K562 (cell line): ENCODE measurements around the gene MRPL16. TPM values are rescaled to one million over a fixed set of nuclear protein-coding genes. Genes with fewer than 3 reads are reported as not detected.

Source experiments
- ATAC-seq: fragments of 200-7000 bp; cut with Tn5 transposase; 3 replicates; pipeline ENCODE4 v1.9.1; 2020; ENCODE audit warnings: moderate library complexity
- BruUV-seq: library from RNA; stranded (reverse); fragments of 400-500 nt; replicated peaks from 2 replicates; lab custom pipeline; 2021; lab: Mats Ljungman, UMichigan
- CTCF ChIA-PET: fragments of 300-600 bp; formaldehyde crosslinking; extraction: SDS; loops from one replicate; lab custom pipeline; 2021; ENCODE audit warnings: low intra/inter-chr PET ratio; lab: Yijun Ruan, JAX
- POLR2A ChIA-PET: fragments of 300-600, 350-650 bp; sonication (Branson Sonifier 250); formaldehyde crosslinking; extraction: SDS; loops from one replicate; lab custom pipeline; 2021; ENCODE audit warnings: antibody characterized with exemption, inconsistent platforms; lab: Yijun Ruan, JAX
- DNase-seq, 4 experiments: peaks; one replicate each; pipeline versions ENCODE4 v3.0.0 to v3.0.0-alpha.2; 2011 to 2018; ENCODE audit warnings: low spot score in 3 of 4, mixed read lengths in 3 of 4; ENCODE audit errors: extremely low read depth in 1 of 4
- FAIRE-seq: peaks from 2 replicates; lab custom pipeline; 2011; peaks lifted over from hg19 to GRCh38; lab: Jason Lieb, UNC
- H2AFZ ChIP-seq: 2 replicates; pipeline ENCODE4 v1.6.0; 2011; ENCODE audit warnings: low read depth, low read length, control low read depth, inconsistent platforms
- H3K27ac ChIP-seq: fragments of 200-600 bp; 3 replicates; pipeline ENCODE4 v1.8.0; 2011; ENCODE audit warnings: low read depth, mild to moderate bottlenecking, control low read depth, inconsistent platforms, low read length, moderate library complexity, mixed read lengths; ENCODE audit errors: extremely low read depth
- H3K27me3 ChIP-seq, 2 experiments: fragments of 300-600 bp in 1 of 2; 2 replicates in 1 of 2; 3 replicates in 1 of 2; pipeline versions ENCODE4 v1.6.0 to v1.8.0; 2011; ENCODE audit warnings: inconsistent platforms in 2 of 2, low read length in 2 of 2, mild to moderate bottlenecking in 1 of 2, mixed read lengths in 1 of 2, moderate library complexity in 1 of 2; ENCODE audit not compliant: control insufficient read depth in 2 of 2, insufficient read depth in 2 of 2
- H3K36me3 ChIP-seq: fragments of 300-600 bp; 3 replicates; pipeline ENCODE4 v1.8.0; 2011; ENCODE audit warnings: mild to moderate bottlenecking, low read length, inconsistent platforms; ENCODE audit not compliant: control insufficient read depth, insufficient read depth
- H3K4me1 ChIP-seq, 2 experiments: fragments of 200-600 bp in 1 of 2; replicated peaks in 1 of 2; 2 replicates in 1 of 2; 3 replicates in 1 of 2; pipeline versions ENCODE4 v1.5.1 to v1.8.0; 2011; ENCODE audit warnings: inconsistent platforms in 2 of 2, low read length in 2 of 2, mild to moderate bottlenecking in 1 of 2, mixed read lengths in 1 of 2, moderate library complexity in 1 of 2; ENCODE audit not compliant: control insufficient read depth in 2 of 2, insufficient read depth in 2 of 2
- H3K4me2 ChIP-seq: 2 replicates; pipeline ENCODE4 v1.6.1; 2011; ENCODE audit warnings: low read length, control low read depth, inconsistent platforms, mixed read lengths; ENCODE audit not compliant: insufficient read depth
- H3K4me3 ChIP-seq: fragments of 200-600 bp; sonication (generic), shearing (Covaris generic); 2 replicates; pipeline ENCODE4 v1.5.1; 2016; ENCODE audit warnings: control low read depth, inconsistent platforms
- H3K79me2 ChIP-seq: fragments of 200-600 bp; 3 replicates; pipeline ENCODE4 v1.8.0; 2011; ENCODE audit warnings: low read length, inconsistent platforms; ENCODE audit not compliant: control insufficient read depth, insufficient read depth
- H3K9ac ChIP-seq, 2 experiments: 2 replicates each; pipeline versions ENCODE4 v1.6.0 to v1.6.1; 2011; ENCODE audit warnings: low read depth in 2 of 2, low read length in 2 of 2, control low read depth in 1 of 2, inconsistent platforms in 1 of 2, mild to moderate bottlenecking in 1 of 2, mixed read lengths in 1 of 2; ENCODE audit not compliant: insufficient read depth in 1 of 2
- H3K9me1 ChIP-seq: one replicate; pipeline ENCODE4 v1.6.0; 2011; ENCODE audit warnings: inconsistent platforms, mild to moderate bottlenecking, low read length, moderate library complexity; ENCODE audit not compliant: control insufficient read depth, insufficient read depth
- H3K9me3 ChIP-seq: replicated peaks from 2 replicates; pipeline ENCODE4 v1.5.1; 2011; ENCODE audit warnings: low read depth, low read length, inconsistent platforms; ENCODE audit not compliant: control insufficient read depth, insufficient read depth
- H4K20me1 ChIP-seq: replicated peaks from 2 replicates; pipeline ENCODE4 v1.6.1; 2011; ENCODE audit warnings: low read length, inconsistent platforms, mixed read lengths; ENCODE audit not compliant: control insufficient read depth, insufficient read depth
- HINFP ChIP-seq: fragments of 450-650 bp; conservative IDR thresholded peaks from 2 replicates; pipeline ENCODE4 v1.6.1; 2016; ENCODE audit warnings: missing genetic modification characterization, low read depth, mild to moderate bottlenecking, control low read depth, missing compliant biosample characterization
- HOMEZ ChIP-seq: fragments of 250-450 bp; sonication (Bioruptor Pico); IDR thresholded peaks from 2 replicates; pipeline ENCODE4 v1.4.0; 2020; ENCODE audit warnings: mild to moderate bottlenecking, moderate library complexity
- IRF2 ChIP-seq: sonication (generic); formaldehyde crosslinking; IDR thresholded peaks from 2 replicates; pipeline ENCODE4 v1.8.1; 2022; ENCODE audit warnings: mild to moderate bottlenecking, missing genetic modification reagents
- NEUROD1 ChIP-seq: fragments of 150-350 bp; IDR thresholded peaks from 2 replicates; pipeline ENCODE4 v1.6.1; 2014; ENCODE audit warnings: borderline replicate concordance, low read length, low read depth; ENCODE audit not compliant: partially characterized antibody
- PHF20 ChIP-seq: fragments of 450-650 bp; IDR thresholded peaks from 2 replicates; pipeline ENCODE4 v1.6.1; 2018; ENCODE audit not compliant: partially characterized antibody
- PTTG1 ChIP-seq: fragments of 450-650 bp; IDR thresholded peaks from 2 replicates; pipeline ENCODE4 v1.6.1; 2016; ENCODE audit warnings: low read depth, mild to moderate bottlenecking, missing genetic modification characterization, missing compliant biosample characterization
- TEAD1 ChIP-seq, 2 experiments: fragments of 450-650 bp in 1 of 2; sonication (generic) in 1 of 2; formaldehyde crosslinking; IDR thresholded peaks; 2 replicates each; pipeline versions ENCODE4 v1.4.0 to v1.8.0; 2020 to 2022; ENCODE audit warnings: mild to moderate bottlenecking in 2 of 2, missing genetic modification reagents in 1 of 2
- WGBS: fragments of 100-300 bp; shearing (Covaris generic); methylation state at CpG from one replicate; pipeline ENCODE4 v1.1.6; 2016; ENCODE audit warnings: low coverage, mixed read lengths; ENCODE audit not compliant: insufficient coverage; ENCODE audit errors: missing lambda C conversion rate; 5-methylcytosine and 5-hydroxymethylcytosine counted together
- in situ Hi-C: fragments of 300-500 bp; cut with MboI; formaldehyde crosslinking; loops from 4 replicates; pipeline ENCODE4 v1.15.0; 2018; ENCODE audit warnings: inconsistent platforms, mixed read lengths
- intact Hi-C: fragments of 100-400 bp; cut with micrococcal nuclease; formaldehyde crosslinking; loops from 2 replicates; pipeline ENCODE4 v1.14.2; 2022
- polyA plus RNA-seq, 8 experiments: library from polyadenylated mRNA; depleted of rRNA in 4 of 8; stranded (reverse) in 5 of 8; unstranded in 3 of 8; fragments of >200 nt; fragmentation: Nextera tagmentation in 2 of 8; fragmentation: Illumina TruSeq in 1 of 8; extraction: Ambion mirVana in 2 of 8; extraction: Trizol in 1 of 8; gene quantifications; 2 replicates each; pipeline versions ENCODE4 v1.2.1 to v1.2.3, GENCODE V29; 2011 to 2014; ENCODE audit warnings: inconsistent platforms in 1 of 8, missing spikeins in 1 of 8
- total RNA-seq, 7 experiments: library from RNA; depleted of rRNA in 6 of 7; stranded (reverse); fragments of >200 nt in 6 of 7; fragmentation: Illumina TruSeq in 2 of 7; extraction: Trizol in 2 of 7; gene quantifications; 2 replicates each; pipeline versions ENCODE4 v1.2.1 to v1.2.3, GENCODE V29; 2011 to 2021; ENCODE audit warnings: low replicate concordance in 1 of 7
- TF ChIP-seq, protein P1 (sequence below): sonication (generic); formaldehyde crosslinking; IDR thresholded peaks from 2 replicates; pipeline ENCODE4 v1.8.1; 2023; ENCODE audit warnings: missing genetic modification reagents, mild to moderate bottlenecking, borderline replicate concordance

The MRPL16 gene
- total and polyA plus RNA-seq, 9 of the 15 experiments (the other 6 are each of a cell fraction or from before 2014, with no cell fraction given): 63.3 to 209 (median 157) TPM

GRCh38 chr11:59759900-59760299, 50.7 kb downstream of the MRPL16 start:
- H3K9me1 ChIP-seq: peaks cover 3% of the 10 kb centered on the region
- POLR2A ChIA-PET: interaction anchor here (0.6 to 2.1 kb wide), 3 partner anchors 12 to 96 kb away, joined by 3 to 6 read pairs (median 3); no protein-coding TSS in a partner anchor
- no peak overlapping the region for H3K27ac ChIP-seq
- no TSS peak for BruUV-seq
- H4K20me1 ChIP-seq: peaks cover 14% of the 10 kb centered on the region
- peaks cover 83% of the 10 kb centered on the region for H3K79me2 ChIP-seq
- DNase-seq: no peak
- H3K4me2 ChIP-seq: no peak overlapping the region
- in situ Hi-C loops: loop anchor here (5.0 kb wide), 1 partner anchor 42 kb away; no protein-coding TSS in a partner anchor
- CTCF ChIA-PET: interaction anchor here (0.6 kb wide), 1 partner anchor 43 kb away, joined by 3 read pairs; no protein-coding TSS in a partner anchor
- H3K4me1 ChIP-seq: peaks cover 19% of the 10 kb centered on the region in 2 experiments; a peak in 4 of 5 replicates
- ATAC-seq: no peak
- 86% methylated on average over 4 of the region's 4 CpGs for WGBS
- H3K36me3 ChIP-seq: peaks cover 50% of the 10 kb centered on the region; the same call in 2 of the 3 replicates
- no peak for TF ChIP-seq NEUROD1
- TF ChIP-seq HINFP (tag): no peak
- TF ChIP-seq, protein P1, sequence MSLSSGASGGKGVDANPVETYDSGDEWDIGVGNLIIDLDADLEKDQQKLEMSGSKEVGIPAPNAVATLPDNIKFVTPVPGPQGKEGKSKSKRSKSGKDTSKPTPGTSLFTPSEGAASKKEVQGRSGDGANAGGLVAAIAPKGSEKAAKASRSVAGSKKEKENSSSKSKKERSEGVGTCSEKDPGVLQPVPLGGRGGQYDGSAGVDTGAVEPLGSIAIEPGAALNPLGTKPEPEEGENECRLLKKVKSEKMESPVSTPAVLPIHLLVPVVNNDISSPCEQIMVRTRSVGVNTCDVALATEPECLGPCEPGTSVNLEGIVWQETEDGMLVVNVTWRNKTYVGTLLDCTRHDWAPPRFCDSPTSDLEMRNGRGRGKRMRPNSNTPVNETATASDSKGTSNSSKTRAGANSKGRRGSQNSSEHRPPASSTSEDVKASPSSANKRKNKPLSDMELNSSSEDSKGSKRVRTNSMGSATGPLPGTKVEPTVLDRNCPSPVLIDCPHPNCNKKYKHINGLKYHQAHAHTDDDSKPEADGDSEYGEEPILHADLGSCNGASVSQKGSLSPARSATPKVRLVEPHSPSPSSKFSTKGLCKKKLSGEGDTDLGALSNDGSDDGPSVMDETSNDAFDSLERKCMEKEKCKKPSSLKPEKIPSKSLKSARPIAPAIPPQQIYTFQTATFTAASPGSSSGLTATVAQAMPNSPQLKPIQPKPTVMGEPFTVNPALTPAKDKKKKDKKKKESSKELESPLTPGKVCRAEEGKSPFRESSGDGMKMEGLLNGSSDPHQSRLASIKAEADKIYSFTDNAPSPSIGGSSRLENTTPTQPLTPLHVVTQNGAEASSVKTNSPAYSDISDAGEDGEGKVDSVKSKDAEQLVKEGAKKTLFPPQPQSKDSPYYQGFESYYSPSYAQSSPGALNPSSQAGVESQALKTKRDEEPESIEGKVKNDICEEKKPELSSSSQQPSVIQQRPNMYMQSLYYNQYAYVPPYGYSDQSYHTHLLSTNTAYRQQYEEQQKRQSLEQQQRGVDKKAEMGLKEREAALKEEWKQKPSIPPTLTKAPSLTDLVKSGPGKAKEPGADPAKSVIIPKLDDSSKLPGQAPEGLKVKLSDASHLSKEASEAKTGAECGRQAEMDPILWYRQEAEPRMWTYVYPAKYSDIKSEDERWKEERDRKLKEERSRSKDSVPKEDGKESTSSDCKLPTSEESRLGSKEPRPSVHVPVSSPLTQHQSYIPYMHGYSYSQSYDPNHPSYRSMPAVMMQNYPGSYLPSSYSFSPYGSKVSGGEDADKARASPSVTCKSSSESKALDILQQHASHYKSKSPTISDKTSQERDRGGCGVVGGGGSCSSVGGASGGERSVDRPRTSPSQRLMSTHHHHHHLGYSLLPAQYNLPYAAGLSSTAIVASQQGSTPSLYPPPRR (CRISPR knock-in tag): no peak
- TF ChIP-seq HOMEZ (CRISPR knock-in tag): no peak
- TF ChIP-seq IRF2: no peak
- no peak for TF ChIP-seq PTTG1 (tag)
- no peak for TF ChIP-seq TEAD1 (CRISPR knock-in tag; IDR thresholded peaks at IDR 0.05)
- TF ChIP-seq PHF20: no peak
- no peak overlapping the region for H2AFZ ChIP-seq
- no peak overlapping the region for H3K9ac ChIP-seq
- no peak overlapping the region for H3K4me3 ChIP-seq
- no peak for FAIRE-seq
- intact Hi-C loops: loop anchor here (5.0 to 10.0 kb wide), 2 partner anchors 208 to 295 kb away; partner anchors contain the start of gene MS4A3
- no peaks in the 10 kb centered on the region for H3K27me3 ChIP-seq
- no peaks in the 10 kb centered on the region for H3K9me3 ChIP-seq
